ENCODE results near the gene PSMD14.

PSMD14 gene

GRCh38 chr2:161415987-161416707, 107.9 kb downstream of the PSMD14 start, which contains the start of gene TBR1:
Gene TBR1, plus strand, starts transcription at chr2:161416297. Its CDS starts 114 bp downstream, at chr2:161416411.
- no peak for DNase-seq (ENCODE audit: low read depth)
- peak within 1 kb of the TSS; percentile 2 for H3K4me3 ChIP-seq (ENCODE audit: low read depth, low read length)
- no peak for TF ChIP-seq CTCF (conservative IDR thresholded peaks at IDR 0.05; ENCODE audit: low read depth, low read length)

- DNase-seq (ENCODE audit: low read depth), result no peak
- no peak for TF ChIP-seq CTCF (conservative IDR thresholded peaks at IDR 0.05; ENCODE audit: low read depth, low read length)
- no peak overlapping the region for H3K4me3 ChIP-seq (ENCODE audit: low read depth, low read length)
Measured at GRCh38 chr2:161416708-161417437, 108.6 kb downstream of the PSMD14 start.

GRCh38 chr2:161417438-161418274, 109.4 kb downstream of the PSMD14 start:
- DNase-seq (ENCODE audit: low read depth), result no peak
- no peak for TF ChIP-seq CTCF (conservative IDR thresholded peaks at IDR 0.05; ENCODE audit: low read depth, low read length)
- no peak overlapping the region for H3K4me3 ChIP-seq (ENCODE audit: low read depth, low read length)

DNA sequence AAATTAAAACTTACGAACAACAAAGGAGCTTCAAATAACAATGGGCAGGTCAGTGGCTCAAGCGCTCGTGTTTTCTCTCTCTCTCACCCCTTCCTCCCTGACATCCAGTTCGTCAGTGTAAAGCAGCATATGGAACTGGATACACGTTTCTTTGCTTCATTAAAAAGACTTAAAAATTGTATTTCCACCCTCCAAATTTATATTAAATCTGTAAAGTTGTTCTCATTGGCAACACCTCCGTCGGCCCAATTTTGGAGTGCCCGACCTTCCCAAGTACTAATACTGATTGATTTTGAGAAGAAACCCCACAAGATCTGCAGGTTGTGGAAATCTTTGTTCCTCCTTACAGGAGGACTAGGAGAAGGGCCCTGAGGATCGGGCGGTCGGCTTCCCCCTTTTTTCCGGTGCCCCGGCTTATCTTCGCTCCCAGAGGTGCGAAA, 110.1 kb downstream of the PSMD14 start:
- TF ChIP-seq CTCF (conservative IDR thresholded peaks at IDR 0.05; ENCODE audit: low read depth, low read length), result no peak
- no peak for DNase-seq (ENCODE audit: low read depth)
- no peak overlapping the region for H3K4me3 ChIP-seq (ENCODE audit: low read depth, low read length)

- no peak overlapping the region for H3K4me3 ChIP-seq (ENCODE audit: low read depth, low read length)
- DNase-seq (ENCODE audit: low read depth), result no peak
- no peak for TF ChIP-seq CTCF (conservative IDR thresholded peaks at IDR 0.05; ENCODE audit: low read depth, low read length)
Measured at GRCh38 chr2:161418715-161419637, 110.8 kb downstream of the PSMD14 start.

DNA sequence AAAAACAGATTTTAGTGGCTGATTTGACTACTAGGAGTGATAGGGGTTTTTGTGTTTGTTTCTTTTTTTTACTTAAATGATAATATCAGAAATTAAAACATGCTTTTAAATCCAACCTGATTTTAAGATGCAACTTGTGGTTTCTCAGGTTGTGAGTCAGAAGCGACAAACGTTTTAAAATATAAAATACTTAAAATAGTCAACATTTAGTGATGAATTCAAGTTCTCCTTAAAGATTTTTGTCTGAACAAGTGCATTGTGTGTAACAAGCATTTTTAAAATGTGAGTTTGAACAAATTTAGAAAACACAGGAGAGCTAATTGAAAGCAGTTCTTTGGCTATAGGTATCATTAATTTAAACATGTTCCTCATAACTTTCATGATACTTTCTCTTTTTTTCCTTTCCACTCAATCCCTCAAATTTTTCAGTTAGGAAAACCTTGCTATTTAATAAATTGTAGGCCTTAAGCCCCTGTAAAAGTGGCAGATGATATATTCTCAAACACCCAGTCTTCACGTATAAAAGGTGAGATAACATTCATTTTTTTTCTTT, 111.5 kb downstream of the PSMD14 start:
- no peak for DNase-seq (ENCODE audit: low read depth)
- no peak overlapping the region for H3K4me3 ChIP-seq (ENCODE audit: low read depth, low read length)
- TF ChIP-seq CTCF (conservative IDR thresholded peaks at IDR 0.05; ENCODE audit: low read depth, low read length), result no peak

All from choroid plexus epithelial cell (primary cell).